Measurements from ENCODE around the gene FKBP8. TPM values are rescaled to one million over a fixed set of nuclear protein-coding genes. Genes with fewer than 3 reads are reported as not detected.
"Not testable (repeated sequence)": the region's sequence is repeated elsewhere in the genome, so short reads cannot be mapped to it uniquely, and the experiment has no call there.

FKBP8 gene
- total and polyA plus RNA-seq, 2 of the 4 experiments (the other 2 are of a cell fraction), result 153 to 289 TPM

- Histone ChIP-seq H3K4me2 (ENCODE audit: low read depth, low read length) (no peak overlapping the region; the same call in 1 of the 2 replicates), H3K23ac (ENCODE audit: low read depth, low read length) (no peak overlapping the region), H3K27ac (ENCODE audit: insufficient read depth, low read length) (no peak overlapping the region), H3K14ac (replicated peaks; ENCODE audit: low read depth, low read length) (no peak overlapping the region), H3K9ac (ENCODE audit: low read depth, low read length) (no peak overlapping the region), H2AK5ac (ENCODE audit: low read depth, low read length) (no peak overlapping the region), H3K4me1 (ENCODE audit: control insufficient read depth, insufficient read depth, low read length) (peaks cover 7% of the 10 kb centered on the region), H2AK9ac (replicated peaks; ENCODE audit: low read depth, low read length, poor library complexity) (no peak overlapping the region), H3K36me3 (ENCODE audit: control insufficient read depth, insufficient read depth, low read length) (peaks cover 38% of the 10 kb centered on the region), H3K4ac (ENCODE audit: low read depth, low read length) (no peak overlapping the region), H3K9me1 (ENCODE audit: insufficient read depth, low read length) (peaks cover 13% of the 10 kb centered on the region), H2BK15ac (ENCODE audit: low read depth, low read length) (no peak overlapping the region), H3K4me3 (ENCODE audit: insufficient read depth, low read depth, low read length) (no peak overlapping the region), H2BK120ac (ENCODE audit: low read depth, low read length) (no peak overlapping the region), H4K5ac (ENCODE audit: low read depth, low read length) (no peak overlapping the region), H2BK5ac (ENCODE audit: low read depth, low read length, poor library complexity, severe bottlenecking) (no peak overlapping the region), H3K79me1 (ENCODE audit: low read depth in 1 of 2, low read length in 2 of 2) (peaks cover 20 to 34% of the 10 kb centered on the region in 2 experiments), H2BK20ac (ENCODE audit: low read depth, low read length) (no peak overlapping the region), H4K20me1 (ENCODE audit: insufficient read depth, low read length) (no peaks in the 10 kb centered on the region), H4K8ac (ENCODE audit: low read depth in 2 of 2, low read length in 2 of 2) (no peak overlapping the region), H2AFZ (replicated peaks; ENCODE audit: low read length, poor library complexity) (peak overlapping the region; percentile 58), H3K56ac (ENCODE audit: extremely low read depth, insufficient read depth, low read length) (no peak overlapping the region), H3K18ac (ENCODE audit: low read depth, low read length) (no peak overlapping the region), H4K91ac (ENCODE audit: insufficient read depth, low read depth, low read length) (no peak overlapping the region), H3K27me3 (ENCODE audit: control insufficient read depth, insufficient read depth, low read length) (no peaks in the 10 kb centered on the region), H3K9me3 (ENCODE audit: control insufficient read depth, insufficient read depth, low read length) (no peaks in the 10 kb centered on the region)
- in situ Hi-C loops (cut with MboI; ENCODE audit: low sequenced_read_pairs) (no loop called here), intact Hi-C loops (cut with micrococcal nuclease) (no loop called here), dilution Hi-C loops (cut with HindIII; ENCODE audit: low sequenced_read_pairs, unreplicated experiment) (no loop called here)
- no TSS peak for BruUV-seq (replicated peaks)
- DNase-seq, result no peak
- POLR2A ChIA-PET (ENCODE audit: unreplicated experiment), result no interaction called here
- CTCF ChIA-PET, result no interaction called here
- TF ChIP-seq POLR2A (IDR thresholded peaks at IDR 0.05; ENCODE audit: low read depth, low read length), result no peak
- peak; percentile 66 for TF ChIP-seq RCOR1 (IDR thresholded peaks at IDR 0.05; ENCODE audit: insufficient replicate concordance, low read length)
- no peak for TF ChIP-seq CTCF (conservative IDR thresholded peaks at IDR 0.05; ENCODE audit: low read depth, low read length)
- TF ChIP-seq MXI1 (IDR thresholded peaks at IDR 0.05; ENCODE audit: borderline replicate concordance, low read depth, low read length), result no peak
- no CpG with 5 or more reads among the region's 21 CpGs for WGBS, 2 experiments (ENCODE audit: extremely low coverage in 2 of 2, insufficient read length in 1 of 2)
- ATAC-seq (ENCODE audit: low read depth), result no peak
These were observed 1.9 kb downstream of the FKBP8 start for GRCh38 chr19:18541258-18541991.

GRCh38 chr19:18540200-18540599 lies 3.2 kb downstream of the FKBP8 start:
- ATAC-seq (ENCODE audit: low read depth), result not testable (repeated sequence)

More at GRCh38 chr19:18540200-18540599, 3.2 kb downstream of the FKBP8 start:
- H3K18ac ChIP-seq (ENCODE audit: low read depth, low read length); H4K20me1 ChIP-seq (ENCODE audit: insufficient read depth, low read length); H3K14ac ChIP-seq (replicated peaks; ENCODE audit: low read depth, low read length); BruUV-seq (replicated peaks); H2AK5ac ChIP-seq (ENCODE audit: low read depth, low read length); H3K9ac ChIP-seq (ENCODE audit: low read depth, low read length); H3K4me2 ChIP-seq (ENCODE audit: low read depth, low read length); H3K27ac ChIP-seq (ENCODE audit: insufficient read depth, low read length); CTCF ChIA-PET; H3K27me3 ChIP-seq (ENCODE audit: control insufficient read depth, insufficient read depth, low read length); H4K8ac ChIP-seq (ENCODE audit: low read depth in 2 of 2, low read length in 2 of 2); H3K4ac ChIP-seq (ENCODE audit: low read depth, low read length); H2BK15ac ChIP-seq (ENCODE audit: low read depth, low read length); H2AK9ac ChIP-seq (replicated peaks; ENCODE audit: low read depth, low read length, poor library complexity); H3K4me3 ChIP-seq (ENCODE audit: insufficient read depth, low read depth, low read length); DNase-seq; H3K9me3 ChIP-seq (ENCODE audit: control insufficient read depth, insufficient read depth, low read length); intact Hi-C loops (cut with micrococcal nuclease); H2BK20ac ChIP-seq (ENCODE audit: low read depth, low read length); H2AFZ ChIP-seq (replicated peaks; ENCODE audit: low read length, poor library complexity); H2BK120ac ChIP-seq (ENCODE audit: low read depth, low read length); H4K5ac ChIP-seq (ENCODE audit: low read depth, low read length); H3K23ac ChIP-seq (ENCODE audit: low read depth, low read length); H2BK5ac ChIP-seq (ENCODE audit: low read depth, low read length, poor library complexity, severe bottlenecking); POLR2A ChIA-PET (ENCODE audit: unreplicated experiment); dilution Hi-C loops (cut with HindIII; ENCODE audit: low sequenced_read_pairs, unreplicated experiment); in situ Hi-C loops (cut with MboI; ENCODE audit: low sequenced_read_pairs); H3K4me1 ChIP-seq (ENCODE audit: control insufficient read depth, insufficient read depth, low read length); H3K56ac ChIP-seq (ENCODE audit: extremely low read depth, insufficient read depth, low read length); H4K91ac ChIP-seq (ENCODE audit: insufficient read depth, low read depth, low read length): not testable (repeated sequence)
- H3K79me1 ChIP-seq (ENCODE audit: low read depth in 1 of 2, low read length in 2 of 2), result peaks cover 20 to 40% of the 10 kb centered on the region in 2 experiments
- peaks cover 48% of the 10 kb centered on the region for H3K36me3 ChIP-seq (ENCODE audit: control insufficient read depth, insufficient read depth, low read length)
- H3K9me1 ChIP-seq (ENCODE audit: insufficient read depth, low read length), result peaks cover 13% of the 10 kb centered on the region
- no CpG with 5 or more reads among the region's 1 CpG for WGBS, 2 experiments (ENCODE audit: extremely low coverage in 2 of 2, insufficient read length in 1 of 2)

Measured in IMR-90 (cell line).